ENCODE measurements around the gene CDH9. TPM values are rescaled to one million over a fixed set of nuclear protein-coding genes. Genes with fewer than 3 reads are reported as not detected.

The CDH9 gene
- total RNA-seq, 4 donors from 2014 or later: not detected

- intact Hi-C loops (cut with DNase I; ENCODE audit: low total_unique reads): no loop called here
Observed at GRCh38 chr5:27048510-27048909, 10.1 kb upstream of the CDH9 start.

GRCh38 chr5:27041372-27041771 is 3.0 kb upstream of the CDH9 start:
- no peak for TF ChIP-seq CTCF (IDR thresholded peaks at IDR 0.05)
- no peak for TF ChIP-seq POLR2A (IDR thresholded peaks at IDR 0.05)
- intact Hi-C loops (cut with DNase I; ENCODE audit: low total_unique reads): no loop called here
- no peak overlapping the region for H3K4me3 ChIP-seq (ENCODE audit: low read depth, poor library complexity, severe bottlenecking)
- WGBS, 2 donors: 92 to 100% methylated on average over 1 of the region's 1 CpG
- no peak for DNase-seq (ENCODE audit: low spot score in 2 of 2)

More at GRCh38 chr5:27048510-27048909, 10.1 kb upstream of the CDH9 start:
- DNase-seq (ENCODE audit: low spot score in 2 of 2): no peak
- TF ChIP-seq CTCF (IDR thresholded peaks at IDR 0.05) (no peak), POLR2A (IDR thresholded peaks at IDR 0.05) (no peak)
- H3K4me3 ChIP-seq (ENCODE audit: low read depth, poor library complexity, severe bottlenecking): no peak overlapping the region

GRCh38 chr5:27034565-27034964 is 3.8 kb downstream of the CDH9 start:
- WGBS, 2 donors: 75 to 84% methylated on average over 1 of the region's 1 CpG
- no peak for DNase-seq (ENCODE audit: low spot score in 2 of 2)
- intact Hi-C loops (cut with DNase I; ENCODE audit: low total_unique reads): no loop called here
- no peak overlapping the region for H3K4me3 ChIP-seq (ENCODE audit: low read depth, poor library complexity, severe bottlenecking)
- TF ChIP-seq POLR2A (IDR thresholded peaks at IDR 0.05): no peak
- TF ChIP-seq CTCF (IDR thresholded peaks at IDR 0.05): no peak

- TF ChIP-seq CTCF (IDR thresholded peaks at IDR 0.05): no peak
- H3K4me3 ChIP-seq (ENCODE audit: low read depth, poor library complexity, severe bottlenecking): no peak overlapping the region
- DNase-seq (ENCODE audit: low spot score in 2 of 2): no peak
- intact Hi-C loops (cut with DNase I; ENCODE audit: low total_unique reads): no loop called here
- 93 to 94% methylated on average over 2 of the region's 2 CpGs for WGBS, 2 donors
Observed at GRCh38 chr5:27026801-27027200, 11.6 kb downstream of the CDH9 start.

- TF ChIP-seq CTCF (IDR thresholded peaks at IDR 0.05) (no peak), POLR2A (IDR thresholded peaks at IDR 0.05) (no peak)
- 57 to 59% methylated on average over 1 of the region's 1 CpG for WGBS, 2 donors
- no peak for DNase-seq (ENCODE audit: low spot score in 2 of 2)
- intact Hi-C loops (cut with DNase I; ENCODE audit: low total_unique reads): no loop called here
- H3K4me3 ChIP-seq (ENCODE audit: low read depth, poor library complexity, severe bottlenecking): no peak overlapping the region
Observed at GRCh38 chr5:27026063-27026462, 12.3 kb downstream of the CDH9 start.

- TF ChIP-seq POLR2A (IDR thresholded peaks at IDR 0.05) (no peak), CTCF (IDR thresholded peaks at IDR 0.05) (no peak)
- intact Hi-C loops (cut with DNase I; ENCODE audit: low total_unique reads): no loop called here
- 24 to 26% methylated on average over 1 of the region's 1 CpG for WGBS, 2 donors
- no peak for DNase-seq (ENCODE audit: low spot score in 2 of 2)
- H3K4me3 ChIP-seq (ENCODE audit: low read depth, poor library complexity, severe bottlenecking): no peak overlapping the region
Observed at GRCh38 chr5:27021471-27021870, 16.9 kb downstream of the CDH9 start.
